WERI-Rb-1 (cell line): ENCODE results near the gene GCN1.

Source experiments
- DNase-seq: peaks from one replicate; pipeline ENCODE4 v3.0.0-alpha.2; 2020
- H3K27ac ChIP-seq: fragments of 250-450 bp; sonication (Bioruptor Pico); 2 replicates; pipeline ENCODE4 v1.5.1; 2020; ENCODE audit warnings: mild to moderate bottlenecking, moderate library complexity
- H3K27me3 ChIP-seq: fragments of 250-450 bp; sonication (Bioruptor Pico); 2 replicates; pipeline ENCODE4 v1.5.1; 2021; ENCODE audit warnings: mild to moderate bottlenecking, low read depth, moderate library complexity; ENCODE audit not compliant: insufficient read depth, severe bottlenecking
- H3K36me3 ChIP-seq: fragments of 250-450 bp; sonication (Bioruptor Pico); 2 replicates; pipeline ENCODE4 v1.5.1; 2020; ENCODE audit warnings: mild to moderate bottlenecking, moderate library complexity
- H3K4me3 ChIP-seq: 2 replicates; pipeline ENCODE4 v1.5.1; 2011; ENCODE audit warnings: low read depth, mild to moderate bottlenecking, control low read depth, low read length
- H3K9me3 ChIP-seq: fragments of 250-450 bp; sonication (Bioruptor Pico); 2 replicates; pipeline ENCODE4 v1.5.1; 2021; ENCODE audit warnings: mild to moderate bottlenecking, moderate library complexity; ENCODE audit not compliant: severe bottlenecking
- CTCF ChIP-seq: IDR thresholded peaks from 2 replicates; pipeline ENCODE4 v1.5.1; 2011; ENCODE audit warnings: low read depth, mild to moderate bottlenecking, control low read depth, inconsistent platforms, low read length

The GCN1 gene

GRCh38 chr12:120090206-120090605, 104.3 kb downstream of the GCN1 start:
- TF ChIP-seq CTCF: no peak
- no peak for DNase-seq
- no peaks in the 10 kb centered on the region for H3K9me3 ChIP-seq
- no peak overlapping the region for H3K4me3 ChIP-seq
- no peak overlapping the region for H3K27ac ChIP-seq
- peaks cover 23% of the 10 kb centered on the region for H3K36me3 ChIP-seq
- no peaks in the 10 kb centered on the region for H3K27me3 ChIP-seq

- peaks cover 26% of the 10 kb centered on the region for H3K36me3 ChIP-seq
- no peak for TF ChIP-seq CTCF
- no peak overlapping the region for H3K27ac ChIP-seq
- DNase-seq: no peak
- no peak overlapping the region for H3K4me3 ChIP-seq
- no peaks in the 10 kb centered on the region for H3K9me3 ChIP-seq
- no peaks in the 10 kb centered on the region for H3K27me3 ChIP-seq
Observed at GRCh38 chr12:120089796-120090195, 104.7 kb downstream of the GCN1 start.

- no peak for DNase-seq
- Histone ChIP-seq H3K27ac (no peak overlapping the region), H3K4me3 (no peak overlapping the region), H3K9me3 (no peaks in the 10 kb centered on the region), H3K27me3 (no peaks in the 10 kb centered on the region), H3K36me3 (peaks cover 27% of the 10 kb centered on the region)
- no peak for TF ChIP-seq CTCF
Observed at GRCh38 chr12:120089105-120089504, 105.4 kb downstream of the GCN1 start.

GRCh38 chr12:120086801-120087621, 107.5 kb downstream of the GCN1 start:
- Histone ChIP-seq H3K4me3 (peak overlapping the region; percentile 24), H3K27ac (peak overlapping the region; percentile 35), H3K9me3 (no peaks in the 10 kb centered on the region), H3K27me3 (no peaks in the 10 kb centered on the region), H3K36me3 (peaks cover 27% of the 10 kb centered on the region)
- peak; percentile 95 for TF ChIP-seq CTCF
- DNase-seq: peak; percentile 98

- H3K4me3 ChIP-seq: no peak overlapping the region
Observed at GRCh38 chr12:120085920-120086645, 108.4 kb downstream of the GCN1 start.

More at GRCh38 chr12:120085920-120086645, 108.4 kb downstream of the GCN1 start:
- H3K9me3 ChIP-seq: no peaks in the 10 kb centered on the region
- H3K27ac ChIP-seq: peak overlapping the region; percentile 35
- TF ChIP-seq CTCF: no peak
- H3K27me3 ChIP-seq: no peaks in the 10 kb centered on the region
- no peak for DNase-seq
- H3K36me3 ChIP-seq: peaks cover 31% of the 10 kb centered on the region
